ENCODE measurements around the gene STIM1.
"Not testable (repeated sequence)": the region's sequence is repeated elsewhere in the genome, so short reads cannot be mapped to it uniquely, and the experiment has no call there.

Gene STIM1

GRCh38 chr11:3983101-3983500, 127.6 kb downstream of the STIM1 start:
- no peak for DNase-seq (ENCODE audit: low spot score)

GRCh38 chr11:3984896-3985295, 129.4 kb downstream of the STIM1 start:
- DNase-seq (ENCODE audit: low spot score): peak; percentile 40

- no peak for DNase-seq (ENCODE audit: low spot score)
Measured at GRCh38 chr11:3985631-3986030, 130.2 kb downstream of the STIM1 start.

GRCh38 chr11:3986301-3986700, 130.8 kb downstream of the STIM1 start:
- DNase-seq (ENCODE audit: low spot score): no peak

- no peak for DNase-seq (ENCODE audit: low spot score)
Measured at GRCh38 chr11:3989276-3989920, 133.9 kb downstream of the STIM1 start.

- no peak for DNase-seq (ENCODE audit: low spot score)
Measured at GRCh38 chr11:3989921-3990290, 134.4 kb downstream of the STIM1 start.

GRCh38 chr11:3990406-3990805, 134.9 kb downstream of the STIM1 start:
- no peak for DNase-seq (ENCODE audit: low spot score)

GRCh38 chr11:3992964-3993363, 137.5 kb downstream of the STIM1 start:
- no peak for DNase-seq (ENCODE audit: low spot score)

GRCh38 chr11:3994030-3994640, 138.7 kb downstream of the STIM1 start:
- no peak for DNase-seq (ENCODE audit: low spot score)

GRCh38 chr11:3995307-3995706, 139.8 kb downstream of the STIM1 start:
- DNase-seq (ENCODE audit: low spot score): no peak

GRCh38 chr11:3995949-3996554, 140.6 kb downstream of the STIM1 start:
- DNase-seq (ENCODE audit: low spot score): no peak

GRCh38 chr11:3996651-3997050, 141.2 kb downstream of the STIM1 start:
- no peak for DNase-seq (ENCODE audit: low spot score)

- not testable (repeated sequence) for DNase-seq (ENCODE audit: low spot score)
Measured at GRCh38 chr11:4004753-4005152, 149.3 kb downstream of the STIM1 start.

- DNase-seq (ENCODE audit: low spot score): no peak
Measured at GRCh38 chr11:4006946-4007680, 151.6 kb downstream of the STIM1 start.

- no peak for DNase-seq (ENCODE audit: low spot score)
Measured at GRCh38 chr11:4008116-4008515, 152.7 kb downstream of the STIM1 start.

GRCh38 chr11:4016602-4017001, 161.1 kb downstream of the STIM1 start:
- not testable (repeated sequence) for DNase-seq (ENCODE audit: low spot score)

GRCh38 chr11:4017129-4017528, 161.7 kb downstream of the STIM1 start:
- no peak for DNase-seq (ENCODE audit: low spot score)

GRCh38 chr11:4018641-4019040, 163.2 kb downstream of the STIM1 start:
- no peak for DNase-seq (ENCODE audit: low spot score)

- DNase-seq (ENCODE audit: low spot score): no peak
Measured at GRCh38 chr11:4019891-4020290, 164.4 kb downstream of the STIM1 start.

GRCh38 chr11:4022669-4023068, 167.2 kb downstream of the STIM1 start:
- DNase-seq (ENCODE audit: low spot score): no peak

GRCh38 chr11:4025248-4025966, 169.9 kb downstream of the STIM1 start:
- DNase-seq (ENCODE audit: low spot score): no peak

GRCh38 chr11:4025967-4026324, 170.5 kb downstream of the STIM1 start:
- DNase-seq (ENCODE audit: low spot score): no peak

All from iPS-NIHi11 (cell line).